Measurements from ENCODE around the gene MAST4. TPM values are rescaled to one million over a fixed set of nuclear protein-coding genes. Genes with fewer than 3 reads are reported as not detected.

The MAST4 gene
- total RNA-seq, 1 donor from 2014 or later, result 52.6 TPM

- ATAC-seq, result peak; percentile 37
- Histone ChIP-seq H3K9me3 (no peaks in the 10 kb centered on the region), H3K4me1 (peaks cover 20% of the 10 kb centered on the region), H3K4me3 (no peak overlapping the region), H3K36me3 (no peaks in the 10 kb centered on the region), H3K27me3 (no peaks in the 10 kb centered on the region), H3K27ac (no peak overlapping the region)
- no peak for DNase-seq
- intact Hi-C loops (cut with DNase I), result no loop called here
- TF ChIP-seq, protein P1, sequence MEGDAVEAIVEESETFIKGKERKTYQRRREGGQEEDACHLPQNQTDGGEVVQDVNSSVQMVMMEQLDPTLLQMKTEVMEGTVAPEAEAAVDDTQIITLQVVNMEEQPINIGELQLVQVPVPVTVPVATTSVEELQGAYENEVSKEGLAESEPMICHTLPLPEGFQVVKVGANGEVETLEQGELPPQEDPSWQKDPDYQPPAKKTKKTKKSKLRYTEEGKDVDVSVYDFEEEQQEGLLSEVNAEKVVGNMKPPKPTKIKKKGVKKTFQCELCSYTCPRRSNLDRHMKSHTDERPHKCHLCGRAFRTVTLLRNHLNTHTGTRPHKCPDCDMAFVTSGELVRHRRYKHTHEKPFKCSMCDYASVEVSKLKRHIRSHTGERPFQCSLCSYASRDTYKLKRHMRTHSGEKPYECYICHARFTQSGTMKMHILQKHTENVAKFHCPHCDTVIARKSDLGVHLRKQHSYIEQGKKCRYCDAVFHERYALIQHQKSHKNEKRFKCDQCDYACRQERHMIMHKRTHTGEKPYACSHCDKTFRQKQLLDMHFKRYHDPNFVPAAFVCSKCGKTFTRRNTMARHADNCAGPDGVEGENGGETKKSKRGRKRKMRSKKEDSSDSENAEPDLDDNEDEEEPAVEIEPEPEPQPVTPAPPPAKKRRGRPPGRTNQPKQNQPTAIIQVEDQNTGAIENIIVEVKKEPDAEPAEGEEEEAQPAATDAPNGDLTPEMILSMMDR (IDR thresholded peaks at IDR 0.05), result no peak
Measured at GRCh38 chr5:66884564-66885243, 288.5 kb downstream of the MAST4 start.

GRCh38 chr5:66886941-66887340 is 290.7 kb downstream of the MAST4 start:
- TF ChIP-seq, protein P1 (IDR thresholded peaks at IDR 0.05), result no peak
- H3K4me1 ChIP-seq, result peaks cover 24% of the 10 kb centered on the region
- H3K27ac ChIP-seq, result no peak overlapping the region
- DNase-seq (no peak), ATAC-seq (no peak)
- H3K27me3 ChIP-seq, result no peaks in the 10 kb centered on the region
- H3K9me3 ChIP-seq, result no peaks in the 10 kb centered on the region
- no peaks in the 10 kb centered on the region for H3K36me3 ChIP-seq
- no peak overlapping the region for H3K4me3 ChIP-seq
- intact Hi-C loops (cut with DNase I), result no loop called here

- no peak overlapping the region for H3K27ac ChIP-seq
Measured at GRCh38 chr5:66888613-66889012, 292.4 kb downstream of the MAST4 start.

GRCh38 chr5:66889056-66889455 is 292.9 kb downstream of the MAST4 start:
- Histone ChIP-seq H3K9me3 (no peaks in the 10 kb centered on the region), H3K4me1 (peaks cover 21% of the 10 kb centered on the region), H3K27ac (no peak overlapping the region), H3K36me3 (no peaks in the 10 kb centered on the region), H3K27me3 (no peaks in the 10 kb centered on the region), H3K4me3 (no peak overlapping the region)
- intact Hi-C loops (cut with DNase I), result no loop called here
- DNase-seq (no peak), ATAC-seq (no peak)
- TF ChIP-seq, protein P1 (IDR thresholded peaks at IDR 0.05), result no peak

More at GRCh38 chr5:66888613-66889012, 292.4 kb downstream of the MAST4 start:
- no peak for DNase-seq
- TF ChIP-seq, protein P1 (IDR thresholded peaks at IDR 0.05), result no peak
- no peaks in the 10 kb centered on the region for H3K27me3 ChIP-seq
- no peaks in the 10 kb centered on the region for H3K9me3 ChIP-seq
- intact Hi-C loops (cut with DNase I), result no loop called here
- ATAC-seq, result no peak
- H3K36me3 ChIP-seq, result no peaks in the 10 kb centered on the region
- peaks cover 21% of the 10 kb centered on the region for H3K4me1 ChIP-seq
- H3K4me3 ChIP-seq, result no peak overlapping the region

DNA sequence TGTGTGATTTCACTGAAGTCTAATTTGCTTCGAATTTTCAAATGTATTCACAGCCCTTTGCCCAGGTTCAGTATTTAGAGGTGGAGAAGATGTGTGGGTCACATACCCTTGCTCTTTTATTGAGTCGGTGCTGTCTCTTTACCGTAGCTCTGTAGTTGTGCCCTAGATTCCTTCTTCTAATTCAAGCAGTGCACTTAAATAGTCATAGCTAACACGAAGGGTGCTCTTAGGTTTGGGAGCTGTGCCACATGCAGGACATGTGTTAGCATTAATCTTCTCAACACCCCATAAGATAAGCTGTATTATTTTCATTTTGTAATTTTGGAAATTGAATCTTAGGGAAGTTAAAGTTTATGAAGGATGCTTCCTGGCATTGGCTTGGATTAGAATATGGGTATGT is 293.3 kb downstream of the MAST4 start:
- peak; percentile 26 for ATAC-seq
- H3K9me3 ChIP-seq, result no peaks in the 10 kb centered on the region
- peaks cover 21% of the 10 kb centered on the region for H3K4me1 ChIP-seq
- no peak for DNase-seq
- intact Hi-C loops (cut with DNase I), result no loop called here
- no peak overlapping the region for H3K4me3 ChIP-seq
- H3K27ac ChIP-seq, result no peak overlapping the region
- H3K36me3 ChIP-seq, result no peaks in the 10 kb centered on the region
- TF ChIP-seq, protein P1 (IDR thresholded peaks at IDR 0.05), result no peak
- H3K27me3 ChIP-seq, result no peaks in the 10 kb centered on the region
